Sciatic nerve (tissue), 2 donors: Measurements from ENCODE around the gene NOLC1. TPM values are rescaled to one million over a fixed set of nuclear protein-coding genes. Genes with fewer than 3 reads are reported as not detected.
A peak's percentile ranks its signal among the peaks of the same experiment; 100 is the strongest.

Source experiments
- ATAC-seq: fragments of 200-7000 bp; cut with Tn5 transposase; one replicate; pipeline ENCODE4 v1.9.1; 2020; ENCODE audit warnings: mild to moderate bottlenecking, moderate library complexity
- DNase-seq: peaks from one replicate; pipeline ENCODE4 v3.0.0-alpha.2; 2020; ENCODE audit warnings: low spot score
- intact Hi-C: fragments of 100-400 bp; cut with DNase I; formaldehyde crosslinking; loops from one replicate; pipeline ENCODE4 v1.14.2; 2022
- total RNA-seq: library from RNA; stranded (reverse); fragmentation: NEBNext Ultra II Directional; extraction: Animal tissue kit (Norgen Biotek cat#: 25700); gene quantifications from one replicate; pipeline ENCODE4 v1.2.1, GENCODE V29; 2021
- donor health status: DM: no; HTN: no; CAD: no.
- donor health status: DM: no; HTN: no; CAD: no.

The NOLC1 gene
- 46.7 TPM for total RNA-seq

DNA sequence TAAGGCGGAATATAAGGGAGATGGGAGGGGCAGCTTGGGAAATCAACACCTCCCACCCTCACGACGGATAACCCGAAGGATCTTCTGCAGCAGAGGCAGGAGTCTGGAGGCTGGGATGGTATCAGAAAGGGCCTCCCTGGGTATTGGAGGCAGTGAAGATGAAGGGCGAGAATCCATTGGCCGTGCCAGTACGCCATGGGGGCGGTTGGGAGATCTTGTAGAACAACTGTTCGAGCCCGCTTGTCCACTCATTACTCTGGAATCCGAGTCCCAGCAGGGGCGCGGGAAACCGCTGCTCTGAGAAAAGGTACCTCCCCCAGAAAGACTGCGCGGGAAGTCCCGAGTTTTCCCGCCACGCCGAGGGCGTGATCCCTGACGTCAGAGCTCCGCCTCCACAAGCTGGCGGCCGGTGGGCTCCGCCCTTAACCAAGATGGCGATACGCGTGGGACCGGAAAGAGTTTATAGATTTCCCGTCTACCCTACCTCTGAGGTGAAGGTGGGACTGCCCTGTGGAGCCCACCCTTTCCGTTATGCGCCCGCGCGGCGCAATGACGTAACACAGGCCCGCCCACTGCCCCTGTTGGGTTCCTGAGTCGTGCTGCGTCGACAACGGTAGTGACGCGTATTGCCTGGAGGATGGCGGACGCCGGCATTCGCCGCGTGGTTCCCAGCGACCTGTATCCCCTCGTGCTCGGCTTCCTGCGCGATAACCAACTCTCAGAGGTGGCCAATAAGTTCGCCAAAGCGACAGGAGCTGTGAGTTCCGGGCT lies at the start of gene NOLC1:
NOLC1 (plus strand) TSS at position 616 of the 771 bp plus-strand sequence; CDS start at position 638, 22 bp downstream.
- DNase-seq (peak; percentile 99), ATAC-seq (peak; percentile 99)
- intact Hi-C loops = loop anchor here (1.0 kb wide), 1 partner anchor 352 kb away; no protein-coding TSS in a partner anchor

- intact Hi-C loops = no loop called here
- DNase-seq (no peak), ATAC-seq (no peak)
Measured at GRCh38 chr10:102102421-102102820, 49.8 kb upstream of the NOLC1 start.

- no peak for ATAC-seq
- intact Hi-C loops = no loop called here
- no peak for DNase-seq
Measured at GRCh38 chr10:102106998-102107397, 45.2 kb upstream of the NOLC1 start.

- DNase-seq (no peak), ATAC-seq (no peak)
- intact Hi-C loops = no loop called here
Measured at GRCh38 chr10:102109166-102110116, 42.7 kb upstream of the NOLC1 start.

DNA sequence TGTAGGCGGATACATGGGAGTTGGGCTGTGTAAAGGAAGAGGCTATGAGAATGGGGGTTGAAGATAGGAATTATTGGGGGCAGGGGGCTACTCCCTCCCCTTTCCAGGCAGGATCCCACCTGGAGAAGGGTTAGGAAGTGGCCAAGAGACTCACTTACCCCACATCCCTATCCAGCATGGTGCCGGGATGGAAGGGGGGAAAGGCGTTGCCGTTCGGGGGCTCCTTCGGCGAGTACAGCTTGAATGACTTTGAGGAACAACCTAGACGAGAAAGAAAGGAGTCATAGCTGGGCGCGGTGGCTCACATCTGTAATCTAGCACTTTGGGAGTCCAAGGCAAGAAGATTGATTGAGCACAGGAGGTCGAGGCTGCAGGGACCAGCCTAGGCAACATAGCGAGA lies 40.9 kb upstream of the NOLC1 start:
- no peak for ATAC-seq
- intact Hi-C loops = no loop called here
- DNase-seq = no peak

DNA sequence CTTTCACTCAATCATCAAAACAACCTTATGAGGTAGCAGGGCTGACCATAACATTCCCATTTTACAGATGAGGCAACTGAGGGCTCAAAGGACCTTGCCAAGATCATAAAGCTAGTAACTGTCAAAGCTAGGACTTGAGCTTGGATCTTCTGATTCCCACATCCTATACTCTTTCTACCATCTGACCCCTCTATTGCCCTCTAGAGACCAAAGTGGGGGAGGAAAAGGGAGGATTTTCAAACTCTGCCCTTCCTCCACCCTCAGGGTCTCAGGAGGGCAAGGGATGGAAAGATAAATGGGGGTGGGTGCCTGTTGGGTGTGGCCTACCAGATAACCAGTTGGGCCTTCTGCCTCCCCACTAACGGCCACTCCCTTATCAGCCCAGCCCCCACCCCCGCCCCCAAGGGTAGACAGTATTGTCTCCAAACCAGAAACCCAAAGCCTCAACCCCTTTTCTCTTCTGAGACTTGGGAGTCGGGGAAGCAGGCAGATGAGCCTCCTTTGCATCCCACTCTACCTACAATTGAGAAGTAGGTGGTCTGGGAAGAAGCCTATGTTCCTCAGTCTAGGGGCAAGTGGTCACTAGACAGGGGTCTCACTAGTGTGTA lies 39.9 kb upstream of the NOLC1 start:
- intact Hi-C loops = no loop called here
- ATAC-seq (no peak), DNase-seq (no peak)

DNA sequence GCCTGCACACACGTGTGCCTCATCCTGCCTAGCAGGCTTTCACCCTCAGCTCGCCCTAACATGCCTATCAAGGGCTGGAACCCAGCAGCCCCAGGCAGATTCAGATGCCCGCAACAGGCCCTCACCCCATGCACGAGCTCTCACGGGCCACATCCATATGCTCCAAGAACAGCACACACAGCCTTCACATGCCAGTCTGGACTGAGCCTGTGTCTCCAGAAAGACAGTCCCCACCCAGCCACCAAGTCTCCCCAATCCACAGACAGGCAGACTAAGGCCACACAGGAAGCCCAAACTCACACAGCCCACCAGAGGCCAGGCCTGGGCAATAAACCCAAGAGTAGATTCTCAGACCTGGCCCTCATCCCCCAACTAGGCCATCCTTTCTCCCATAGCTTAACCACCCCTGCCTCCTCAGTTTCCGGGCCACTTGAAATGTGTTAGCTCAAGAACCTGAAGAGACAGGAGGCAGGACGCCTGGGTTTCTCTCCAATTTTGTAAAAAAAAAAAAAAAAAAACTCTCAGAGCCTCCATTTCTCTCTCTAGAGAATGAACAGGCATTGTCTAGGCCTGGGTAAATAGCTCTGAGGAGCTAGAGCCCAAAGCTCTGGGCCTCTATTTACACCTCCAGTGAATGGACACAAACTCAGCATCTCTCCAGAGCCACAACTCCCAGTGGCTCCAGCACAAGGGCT lies 38.8 kb upstream of the NOLC1 start:
- intact Hi-C loops = no loop called here
- DNase-seq (no peak), ATAC-seq (no peak)

- intact Hi-C loops = no loop called here
- no peak for ATAC-seq
- peak; percentile 63 for DNase-seq
Measured at GRCh38 chr10:102113956-102114857, 38.0 kb upstream of the NOLC1 start.

DNA sequence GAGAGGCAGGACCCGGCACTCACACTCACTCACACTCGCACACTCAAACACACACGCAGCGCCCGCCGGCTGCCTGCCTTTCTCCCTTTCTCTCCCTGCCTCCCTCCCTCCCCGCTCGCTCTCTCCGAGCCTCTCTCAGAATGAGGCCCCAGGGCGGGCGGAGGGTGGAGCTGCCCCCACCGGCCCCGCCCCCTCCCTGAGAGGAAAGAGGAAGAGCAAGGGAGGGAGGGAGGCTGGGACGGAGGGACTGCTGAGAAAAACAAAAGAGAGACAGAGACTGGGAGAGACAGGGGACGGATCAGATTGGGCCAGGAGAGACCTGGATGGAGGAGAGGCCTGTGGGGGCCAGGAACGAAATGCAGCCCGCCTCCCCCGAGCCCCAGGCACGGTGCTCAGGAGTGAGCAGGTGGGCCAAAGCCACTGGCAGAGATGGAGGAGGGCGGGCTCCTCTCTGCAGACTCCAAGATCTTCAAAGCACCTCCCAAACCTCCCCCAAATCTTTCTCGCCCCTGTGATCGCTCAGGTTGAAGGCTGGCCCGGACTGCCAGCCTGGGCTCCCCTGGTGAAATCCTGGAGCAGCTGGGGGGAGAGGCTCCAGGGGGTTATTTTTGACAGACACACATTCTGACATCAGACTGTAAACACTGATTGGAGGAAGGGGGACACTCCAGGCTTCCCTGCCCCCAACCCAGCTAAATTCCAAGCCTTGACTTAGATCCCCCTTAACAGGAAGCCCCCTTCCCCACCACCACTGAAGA lies 37.1 kb upstream of the NOLC1 start:
- peak; percentile 84 for ATAC-seq
- intact Hi-C loops = no loop called here
- peak; percentile 94 for DNase-seq

DNA sequence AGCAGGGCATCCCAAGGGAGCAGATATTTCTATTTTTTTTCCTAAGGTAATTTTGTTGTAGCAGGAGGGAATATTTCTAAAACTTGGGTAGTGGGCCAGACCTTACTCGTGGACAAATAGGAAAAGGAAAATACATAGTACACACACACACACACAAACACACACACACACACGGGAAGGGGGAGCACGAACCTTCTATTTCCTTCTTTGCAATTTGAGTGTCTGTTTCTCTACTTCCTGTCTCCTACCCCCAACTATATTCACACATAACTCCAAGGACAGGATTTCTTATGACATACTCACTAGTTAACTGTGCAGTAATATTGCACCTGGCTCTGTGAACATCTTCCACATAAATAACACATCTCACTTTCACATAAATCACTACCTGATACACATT lies 36.4 kb upstream of the NOLC1 start:
- intact Hi-C loops = no loop called here
- DNase-seq (no peak), ATAC-seq (no peak)

DNA sequence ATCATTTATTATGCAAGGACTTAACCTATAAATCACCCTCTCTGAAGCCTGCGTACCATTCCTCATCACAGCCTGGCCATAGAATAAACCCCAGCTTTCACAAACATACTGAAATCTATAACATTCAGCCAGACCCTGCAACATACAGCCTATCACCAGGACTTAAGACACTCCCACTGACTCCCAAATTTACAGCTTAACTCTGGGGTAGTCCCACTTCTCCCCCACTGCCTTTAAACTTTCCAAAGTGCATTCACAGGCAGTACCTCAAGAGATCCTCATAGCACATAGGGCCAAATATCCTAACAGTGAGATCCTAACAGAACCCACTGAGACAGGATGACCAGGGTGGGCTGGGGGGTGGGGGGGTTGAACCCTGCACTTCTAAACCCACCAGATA lies 35.5 kb upstream of the NOLC1 start:
- DNase-seq (no peak), ATAC-seq (no peak)
- intact Hi-C loops = no loop called here

GRCh38 chr10:102117391-102118159 lies 34.6 kb upstream of the NOLC1 start:
- DNase-seq (peak; percentile 93), ATAC-seq (peak; percentile 57)
- intact Hi-C loops = no loop called here

DNA sequence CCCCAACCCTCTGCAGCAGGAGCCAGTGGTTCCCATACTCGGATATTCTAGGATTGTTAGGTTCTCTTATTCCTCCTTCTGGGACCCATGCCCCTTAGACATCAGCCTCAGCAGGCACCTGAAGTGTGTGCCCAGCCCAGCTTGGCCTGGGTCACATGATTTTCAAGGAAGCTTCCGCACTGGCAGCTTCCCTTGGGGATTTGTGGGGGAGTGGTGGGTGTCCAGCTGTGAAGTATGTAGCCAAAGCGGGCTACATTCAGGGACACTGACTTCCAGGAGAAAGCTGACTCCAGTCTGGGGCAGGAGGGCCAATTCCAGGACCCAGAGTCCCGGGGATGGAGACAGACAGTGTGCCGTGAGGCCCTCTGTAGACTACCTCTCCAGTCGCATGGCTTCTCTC lies 33.3 kb upstream of the NOLC1 start:
- intact Hi-C loops = no loop called here
- no peak for DNase-seq
- no peak for ATAC-seq

- peak; percentile 43 for ATAC-seq
- intact Hi-C loops = no loop called here
- DNase-seq = peak; percentile 80
Measured at GRCh38 chr10:102119417-102120141, 32.6 kb upstream of the NOLC1 start.

DNA sequence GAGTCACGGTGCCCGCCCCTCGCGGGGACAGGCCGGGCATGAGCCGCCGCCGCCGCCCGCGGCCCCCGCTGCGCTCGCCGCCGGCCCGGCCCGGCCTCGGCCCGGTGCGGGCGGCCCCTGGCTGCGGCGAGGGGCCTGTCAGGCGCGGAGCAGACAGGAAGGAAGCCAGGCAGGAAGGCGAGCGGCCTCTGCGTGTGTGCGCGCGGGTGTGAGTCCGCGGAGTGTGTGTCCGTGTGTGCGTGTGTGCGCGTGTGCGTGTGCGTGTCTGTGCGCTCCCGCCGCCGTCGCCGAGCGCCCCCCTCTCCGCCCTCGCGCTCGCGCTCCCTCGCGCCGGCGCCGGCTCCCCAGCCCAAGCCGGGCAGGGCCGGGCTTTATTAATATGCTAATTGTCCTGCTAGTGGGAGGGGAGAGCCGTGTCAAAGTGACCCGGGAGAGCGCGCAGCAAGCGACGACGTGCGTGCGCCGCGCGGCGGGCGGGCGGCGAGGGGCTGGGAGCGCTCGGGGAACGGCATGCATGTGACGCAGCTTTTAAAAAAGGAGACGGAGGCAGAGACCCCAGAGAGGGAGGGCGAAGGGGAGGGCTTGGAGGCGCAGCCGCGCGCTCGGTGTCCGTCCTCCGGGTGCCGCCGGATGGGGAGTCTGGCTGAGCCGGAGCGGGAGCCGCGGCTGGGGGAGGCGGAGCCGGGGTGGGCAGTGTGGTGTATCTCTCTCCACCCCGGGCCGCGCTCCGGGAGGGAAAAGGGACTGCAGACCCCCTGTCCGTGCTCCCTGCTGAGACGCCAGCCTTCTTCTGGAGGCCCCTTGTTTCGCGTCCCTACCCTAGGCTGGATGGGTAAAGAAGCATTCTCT lies 31.8 kb upstream of the NOLC1 start, which contains the start of gene LDB1:
LDB1 (minus strand) TSS at position 227 of the 849 bp plus-strand sequence. CDS start 258 bp downstream, outside the sequence.
- intact Hi-C loops = no loop called here
- ATAC-seq (peak; percentile 57), DNase-seq (peak; percentile 88)
